GM13976 (cell line): Measurements from ENCODE around the gene LZTS2.

Experiments used
- DNase-seq: peaks from one replicate; pipeline ENCODE4 v3.0.0; 2012; ENCODE audit warnings: low spot score
- CTCF ChIP-seq: IDR thresholded peaks from 2 replicates; pipeline ENCODE4 v1.5.1; 2012; ENCODE audit warnings: borderline replicate concordance, mild to moderate bottlenecking; ENCODE audit not compliant: insufficient read depth; ENCODE audit errors: extremely low read depth, missing control alignments, control extremely low read depth
- in situ Hi-C: fragments of 300-500 bp; cut with MboI; formaldehyde crosslinking; loops from one replicate; pipeline ENCODE4 v1.12.0; 2022; ENCODE audit warnings: low sequenced_read_pairs, mixed read lengths, inconsistent platforms; ENCODE audit not compliant: unreplicated experiment

LZTS2 gene

GRCh38 chr10:101002456-101002855, 2.8 kb downstream of the LZTS2 start:
- in situ Hi-C loops: no loop called here
- TF ChIP-seq CTCF: no peak
- DNase-seq: no peak

DNA sequence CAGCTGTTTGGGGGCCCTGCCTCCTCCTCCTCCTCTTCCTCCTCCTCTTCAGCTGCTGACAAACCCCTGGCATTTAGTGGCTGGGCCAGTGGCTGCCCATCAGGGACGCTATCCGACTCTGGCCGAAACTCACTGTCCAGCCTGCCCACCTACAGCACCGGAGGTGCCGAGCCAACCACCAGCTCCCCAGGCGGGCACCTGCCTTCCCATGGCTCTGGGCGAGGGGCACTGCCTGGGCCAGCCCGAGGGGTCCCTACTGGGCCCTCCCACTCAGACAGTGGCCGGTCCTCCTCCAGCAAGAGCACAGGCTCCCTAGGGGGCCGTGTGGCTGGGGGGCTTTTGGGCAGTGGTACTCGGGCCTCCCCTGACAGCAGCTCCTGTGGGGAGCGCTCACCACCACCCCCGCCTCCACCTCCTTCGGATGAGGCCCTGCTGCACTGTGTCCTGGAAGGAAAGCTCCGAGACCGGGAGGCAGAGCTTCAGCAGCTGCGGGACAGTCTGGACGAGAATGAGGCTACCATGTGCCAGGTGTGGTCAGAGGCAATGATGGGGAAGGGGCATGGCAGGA, 4.1 kb downstream of the LZTS2 start:
- TF ChIP-seq CTCF: no peak
- in situ Hi-C loops: no loop called here
- no peak for DNase-seq

GRCh38 chr10:101005361-101005760, 5.8 kb downstream of the LZTS2 start:
- DNase-seq: no peak
- TF ChIP-seq CTCF: no peak
- in situ Hi-C loops: no loop called here

GRCh38 chr10:101005869-101006567, 6.4 kb downstream of the LZTS2 start:
- DNase-seq: no peak
- no peak for TF ChIP-seq CTCF
- in situ Hi-C loops: no loop called here

DNA sequence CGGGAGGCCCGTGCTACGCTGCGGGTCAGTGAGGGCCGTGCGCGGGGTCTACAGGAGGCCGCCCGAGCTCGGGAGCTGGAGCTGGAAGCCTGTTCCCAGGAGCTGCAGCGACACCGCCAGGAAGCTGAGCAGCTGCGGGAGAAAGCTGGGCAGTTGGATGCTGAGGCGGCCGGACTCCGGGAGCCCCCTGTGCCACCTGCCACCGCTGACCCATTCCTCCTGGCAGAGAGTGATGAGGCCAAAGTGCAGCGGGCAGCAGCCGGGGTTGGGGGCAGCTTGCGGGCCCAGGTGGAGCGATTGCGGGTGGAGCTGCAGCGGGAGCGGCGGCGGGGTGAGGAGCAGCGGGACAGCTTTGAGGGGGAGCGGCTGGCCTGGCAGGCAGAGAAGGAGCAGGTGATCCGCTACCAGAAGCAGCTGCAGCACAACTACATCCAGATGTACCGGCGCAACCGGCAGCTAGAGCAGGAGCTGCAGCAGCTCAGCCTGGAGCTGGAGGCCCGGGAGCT, 7.0 kb downstream of the LZTS2 start:
- TF ChIP-seq CTCF: no peak
- DNase-seq: no peak
- in situ Hi-C loops: no loop called here

- no peak for TF ChIP-seq CTCF
- no peak for DNase-seq
- in situ Hi-C loops: no loop called here
These were observed 7.6 kb downstream of the LZTS2 start for GRCh38 chr10:101007099-101007711.
